Neuronal stem cell (in vitro differentiated cells): ENCODE measurements around the gene PTPRD.

ENCODE experiments used
- DNase-seq: peaks from one replicate; pipeline ENCODE4 v3.0.0-alpha.2; 2013; ENCODE audit warnings: low spot score
- H2AFZ ChIP-seq: one replicate; pipeline ENCODE4 v1.6.1; 2013; ENCODE audit warnings: mild to moderate bottlenecking, low read length, inconsistent platforms
- H2AK5ac ChIP-seq: 2 replicates; pipeline ENCODE4 v1.6.1; 2013; ENCODE audit warnings: low read depth, mild to moderate bottlenecking, inconsistent platforms, low read length, moderate library complexity, mixed read lengths
- H2BK120ac ChIP-seq: 2 replicates; pipeline ENCODE4 v1.6.1; 2013; ENCODE audit warnings: low read depth, mild to moderate bottlenecking, inconsistent platforms, low read length, moderate library complexity, mixed read lengths
- H2BK12ac ChIP-seq: one replicate; pipeline ENCODE4 v1.6.1; 2013; ENCODE audit warnings: low read length, inconsistent platforms
- H2BK15ac ChIP-seq: 2 replicates; pipeline ENCODE4 v1.6.1; 2013; ENCODE audit warnings: mild to moderate bottlenecking, low read length, inconsistent platforms, mixed read lengths
- H2BK5ac ChIP-seq: one replicate; pipeline ENCODE4 v1.6.1; 2013; ENCODE audit warnings: inconsistent platforms, mild to moderate bottlenecking, low read length, moderate library complexity
- H3K14ac ChIP-seq: one replicate; pipeline ENCODE4 v1.6.1; 2013; ENCODE audit warnings: low read length, inconsistent platforms
- H3K18ac ChIP-seq: 2 replicates; pipeline ENCODE4 v1.6.1; 2013; ENCODE audit warnings: low read length, inconsistent platforms
- H3K23ac ChIP-seq: 2 replicates; pipeline ENCODE4 v1.6.1; 2013; ENCODE audit warnings: low read depth, mild to moderate bottlenecking, mixed read lengths, low read length, inconsistent platforms; ENCODE audit not compliant: poor library complexity
- H3K27ac ChIP-seq: replicated peaks from 3 replicates; pipeline ENCODE4 v1.5.1; 2013; ENCODE audit warnings: low read length, inconsistent platforms
- H3K27me3 ChIP-seq, 3 experiments: 2 replicates each; pipeline ENCODE4 v1.6.1; 2013; ENCODE audit warnings: low read length in 3 of 3, mild to moderate bottlenecking in 2 of 3, inconsistent platforms in 1 of 3, low read depth in 1 of 3, mixed read lengths in 1 of 3, moderate library complexity in 1 of 3; ENCODE audit not compliant: control insufficient read depth in 3 of 3, insufficient read depth in 3 of 3
- H3K36me3 ChIP-seq, 2 donors: replicated peaks in 1 of 2; 2 replicates each; pipeline ENCODE4 v1.6.1; 2013; ENCODE audit warnings: low read length in 2 of 2; ENCODE audit not compliant: control insufficient read depth in 2 of 2, insufficient read depth in 2 of 2
- H3K4ac ChIP-seq: 2 replicates; pipeline ENCODE4 v1.6.1; 2013; ENCODE audit warnings: inconsistent platforms, mild to moderate bottlenecking, low read length, moderate library complexity
- H3K4me1 ChIP-seq, 2 donors: 1 replicate in 1 of 2; 2 replicates in 1 of 2; pipeline ENCODE4 v1.6.1; 2013; ENCODE audit warnings: low read length in 2 of 2, low read depth in 1 of 2; ENCODE audit not compliant: control insufficient read depth in 2 of 2, insufficient read depth in 1 of 2
- H3K4me2 ChIP-seq: one replicate; pipeline ENCODE4 v1.6.1; 2013; ENCODE audit warnings: mild to moderate bottlenecking, low read length, inconsistent platforms; ENCODE audit not compliant: insufficient read depth, poor library complexity, severe bottlenecking
- H3K4me3 ChIP-seq, 2 donors: 2 replicates each; pipeline ENCODE4 v1.5.1; 2013; ENCODE audit warnings: low read length in 2 of 2, mild to moderate bottlenecking in 2 of 2, inconsistent platforms in 1 of 2, moderate library complexity in 1 of 2
- H3K79me1 ChIP-seq: one replicate; pipeline ENCODE4 v1.6.1; 2013; ENCODE audit warnings: low read depth, mild to moderate bottlenecking, inconsistent platforms, low read length, moderate library complexity
- H3K9ac ChIP-seq: one replicate; pipeline ENCODE4 v1.6.1; 2013; ENCODE audit warnings: mild to moderate bottlenecking, low read depth, low read length, inconsistent platforms; ENCODE audit not compliant: poor library complexity
- H3K9me3 ChIP-seq, 2 donors: replicated peaks in 1 of 2; 2 replicates each; pipeline versions ENCODE3 to v1.6.1; 2013; ENCODE audit warnings: low read length in 2 of 2, mild to moderate bottlenecking in 2 of 2, inconsistent platforms in 1 of 2, low read depth in 1 of 2, mixed read lengths in 1 of 2, moderate library complexity in 1 of 2; ENCODE audit not compliant: control insufficient read depth in 2 of 2, insufficient read depth in 1 of 2
- H4K8ac ChIP-seq: one replicate; pipeline ENCODE4 v1.6.1; 2013; ENCODE audit warnings: low read depth, mild to moderate bottlenecking, inconsistent platforms, low read length, moderate library complexity
- H4K91ac ChIP-seq: one replicate; pipeline ENCODE4 v1.6.1; 2013; ENCODE audit warnings: low read length, low read depth, mild to moderate bottlenecking, inconsistent platforms; ENCODE audit not compliant: poor library complexity
- WGBS, 2 donors: extraction: QIAGEN DNeasy Blood & Tissue Kit; methylation state at CpG; one replicate each; pipeline ENCODE4 v1.1.7; 2013; ENCODE audit warnings: missing lambda C conversion rate in 2 of 2, mixed read lengths in 1 of 2; ENCODE audit not compliant: insufficient read length in 2 of 2, insufficient replicate concordance in 1 of 2; ENCODE audit errors: extremely low coverage in 2 of 2; 5-methylcytosine and 5-hydroxymethylcytosine counted together

The PTPRD gene

GRCh38 chr9:9563817-9564216, 1049.0 kb downstream of the PTPRD start:
- no peaks in the 10 kb centered on the region for H3K36me3 ChIP-seq
- no peak overlapping the region for H4K91ac ChIP-seq
- no peak overlapping the region for H3K4me3 ChIP-seq
- no peaks in the 10 kb centered on the region for H3K79me1 ChIP-seq
- H2BK120ac ChIP-seq = no peak overlapping the region
- no peak overlapping the region for H3K23ac ChIP-seq
- H3K9ac ChIP-seq = no peak overlapping the region
- H3K4me1 ChIP-seq = no peaks in the 10 kb centered on the region
- H2BK15ac ChIP-seq = no peak overlapping the region
- no peaks in the 10 kb centered on the region for H3K9me3 ChIP-seq
- H2AK5ac ChIP-seq = no peak overlapping the region
- no peak overlapping the region for H3K4ac ChIP-seq
- H3K18ac ChIP-seq = no peak overlapping the region
- no peak overlapping the region for H4K8ac ChIP-seq
- H3K27ac ChIP-seq = no peak overlapping the region
- H2AFZ ChIP-seq = no peak overlapping the region
- no peak overlapping the region for H3K14ac ChIP-seq
- no peak for DNase-seq
- no peak overlapping the region for H2BK12ac ChIP-seq
- no peak overlapping the region for H3K4me2 ChIP-seq
- no peaks in the 10 kb centered on the region for H3K27me3 ChIP-seq
- no peak overlapping the region for H2BK5ac ChIP-seq

GRCh38 chr9:9560382-9561035, 1052.3 kb downstream of the PTPRD start:
- no peak overlapping the region for H2BK12ac ChIP-seq
- H3K4me1 ChIP-seq = peaks cover 0 to 5% of the 10 kb centered on the region in 2 donors
- no peaks in the 10 kb centered on the region for H3K9me3 ChIP-seq
- no peaks in the 10 kb centered on the region for H3K79me1 ChIP-seq
- no peaks in the 10 kb centered on the region for H3K36me3 ChIP-seq
- peak overlapping the region; percentile 57 for H3K14ac ChIP-seq
- H2AK5ac ChIP-seq = no peak overlapping the region
- H4K8ac ChIP-seq = no peak overlapping the region
- H3K4ac ChIP-seq = no peak overlapping the region
- DNase-seq = no peak
- no peaks in the 10 kb centered on the region for H3K27me3 ChIP-seq
- peak overlapping the region; percentile 18 for H3K18ac ChIP-seq
- H2BK5ac ChIP-seq = no peak overlapping the region
- H2AFZ ChIP-seq = no peak overlapping the region
- no peak overlapping the region for H2BK15ac ChIP-seq
- no peak overlapping the region for H3K9ac ChIP-seq
- H3K27ac ChIP-seq = no peak overlapping the region
- no peak overlapping the region for H4K91ac ChIP-seq
- H3K4me2 ChIP-seq = no peak overlapping the region
- H3K4me3 ChIP-seq = no peak overlapping the region
- no peak overlapping the region for H2BK120ac ChIP-seq
- no CpG with 5 or more reads among the region's 11 CpGs for WGBS, 2 donors
- H3K23ac ChIP-seq = no peak overlapping the region

DNA sequence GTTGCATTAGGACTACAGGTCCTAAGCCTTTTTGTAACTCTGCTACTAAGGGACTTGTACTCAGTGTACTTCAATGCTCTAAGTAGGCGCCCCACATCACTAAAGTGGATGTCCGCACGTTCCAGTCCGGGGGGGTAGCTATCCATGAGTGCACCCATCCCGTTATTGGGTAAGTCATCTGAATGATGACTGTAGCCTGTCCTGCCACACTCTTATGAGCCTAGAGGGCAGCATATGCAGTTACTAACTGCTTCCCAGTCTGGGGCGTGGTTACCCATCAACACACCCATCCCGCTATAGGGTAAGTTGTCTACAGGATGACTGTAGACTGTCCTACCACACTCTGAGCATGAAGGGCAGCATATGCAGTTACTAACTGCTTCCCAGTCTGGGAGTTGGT, 1053.9 kb downstream of the PTPRD start:
- H2BK12ac ChIP-seq = no peak overlapping the region
- no peak overlapping the region for H3K9ac ChIP-seq
- H4K8ac ChIP-seq = no peak overlapping the region
- no peaks in the 10 kb centered on the region for H3K27me3 ChIP-seq
- no peak overlapping the region for H2AFZ ChIP-seq
- no peak overlapping the region for H4K91ac ChIP-seq
- H2AK5ac ChIP-seq = no peak overlapping the region
- no peak overlapping the region for H3K4ac ChIP-seq
- DNase-seq = no peak
- no peak overlapping the region for H3K4me3 ChIP-seq
- no peak overlapping the region for H3K23ac ChIP-seq
- H2BK15ac ChIP-seq = no peak overlapping the region
- no peaks in the 10 kb centered on the region for H3K36me3 ChIP-seq
- no peaks in the 10 kb centered on the region for H3K9me3 ChIP-seq
- no peak overlapping the region for H3K4me2 ChIP-seq
- no peak overlapping the region for H2BK5ac ChIP-seq
- no peak overlapping the region for H3K14ac ChIP-seq
- H2BK120ac ChIP-seq = no peak overlapping the region
- H3K4me1 ChIP-seq = peaks cover 0 to 5% of the 10 kb centered on the region in 2 donors
- no CpG with 5 or more reads among the region's 7 CpGs for WGBS, 2 donors
- no peak overlapping the region for H3K27ac ChIP-seq
- H3K79me1 ChIP-seq = no peaks in the 10 kb centered on the region
- H3K18ac ChIP-seq = no peak overlapping the region

GRCh38 chr9:9557804-9558334, 1054.9 kb downstream of the PTPRD start:
- H3K79me1 ChIP-seq = no peaks in the 10 kb centered on the region
- no peak overlapping the region for H3K4me2 ChIP-seq
- no peak overlapping the region for H3K4me3 ChIP-seq
- no peak overlapping the region for H4K91ac ChIP-seq
- no peak overlapping the region for H4K8ac ChIP-seq
- no peak overlapping the region for H2BK15ac ChIP-seq
- no peak overlapping the region for H2BK12ac ChIP-seq
- peaks cover 0 to 5% of the 10 kb centered on the region in 2 donors for H3K4me1 ChIP-seq
- no peak overlapping the region for H2BK5ac ChIP-seq
- WGBS, 2 donors = no CpG with 5 or more reads among the region's 5 CpGs
- H2AFZ ChIP-seq = no peak overlapping the region
- no peak overlapping the region for H2BK120ac ChIP-seq
- no peak overlapping the region for H3K27ac ChIP-seq
- H3K27me3 ChIP-seq = no peaks in the 10 kb centered on the region
- no peak for DNase-seq
- no peak overlapping the region for H3K18ac ChIP-seq
- no peak overlapping the region for H3K14ac ChIP-seq
- H3K23ac ChIP-seq = no peak overlapping the region
- H3K36me3 ChIP-seq = no peaks in the 10 kb centered on the region
- no peak overlapping the region for H3K4ac ChIP-seq
- H3K9me3 ChIP-seq = no peaks in the 10 kb centered on the region
- H3K9ac ChIP-seq = no peak overlapping the region
- no peak overlapping the region for H2AK5ac ChIP-seq
